RWPE2 (cell line): Measurements from ENCODE around the gene ANKS1B.

ENCODE experiments used
- ATAC-seq: fragments of 200-7000 bp; cut with Tn5 transposase; 3 replicates; pipeline ENCODE4 v1.9.1; 2021; ENCODE audit warnings: low read depth
- DNase-seq: peaks from one replicate; pipeline ENCODE4 v3.0.0-alpha.2; 2020; ENCODE audit warnings: low spot score
- H3K27ac ChIP-seq: fragments of 450-650 bp; 2 replicates; pipeline ENCODE4 v1.5.1; 2017; ENCODE audit warnings: mild to moderate bottlenecking; ENCODE audit not compliant: poor library complexity, severe bottlenecking
- H3K27me3 ChIP-seq: fragments of 250-450 bp; sonication (Bioruptor Pico); 2 replicates; pipeline ENCODE4 v1.5.1; 2021; ENCODE audit warnings: mild to moderate bottlenecking, moderate library complexity; ENCODE audit not compliant: insufficient read depth, poor library complexity, severe bottlenecking
- H3K36me3 ChIP-seq: fragments of 250-450 bp; sonication (Bioruptor Pico); 2 replicates; pipeline ENCODE4 v1.5.1; 2020; ENCODE audit warnings: low read depth, mild to moderate bottlenecking, moderate library complexity
- H3K4me1 ChIP-seq: fragments of 250-450 bp; sonication (Bioruptor Pico); 2 replicates; pipeline ENCODE4 v1.5.1; 2021; ENCODE audit warnings: mild to moderate bottlenecking, moderate library complexity; ENCODE audit not compliant: insufficient read depth, poor library complexity, severe bottlenecking
- H3K4me3 ChIP-seq: fragments of 250-450 bp; sonication (Bioruptor Pico); 2 replicates; pipeline ENCODE4 v1.5.1; 2021; ENCODE audit warnings: mild to moderate bottlenecking, moderate library complexity; ENCODE audit not compliant: severe bottlenecking
- H3K9me3 ChIP-seq: fragments of 250-450 bp; sonication (Bioruptor Pico); 2 replicates; pipeline ENCODE4 v1.5.1; 2021; ENCODE audit warnings: mild to moderate bottlenecking, moderate library complexity; ENCODE audit not compliant: severe bottlenecking
- TF ChIP-seq, protein P1 (sequence below): fragments of 450-650 bp; IDR thresholded peaks from one replicate; pipeline ENCODE4 v1.5.1; 2017; ENCODE audit warnings: mild to moderate bottlenecking, moderate library complexity; ENCODE audit not compliant: poor library complexity, severe bottlenecking

The ANKS1B gene

GRCh38 chr12:98709022-98709421, 1275.7 kb downstream of the ANKS1B start:
- Histone ChIP-seq H3K4me3 (no peak overlapping the region), H3K36me3 (peaks cover 51% of the 10 kb centered on the region), H3K27me3 (no peaks in the 10 kb centered on the region), H3K4me1 (no peaks in the 10 kb centered on the region), H3K9me3 (no peaks in the 10 kb centered on the region), H3K27ac (no peak overlapping the region)
- ATAC-seq (no peak), DNase-seq (no peak)
- TF ChIP-seq, protein P1, sequence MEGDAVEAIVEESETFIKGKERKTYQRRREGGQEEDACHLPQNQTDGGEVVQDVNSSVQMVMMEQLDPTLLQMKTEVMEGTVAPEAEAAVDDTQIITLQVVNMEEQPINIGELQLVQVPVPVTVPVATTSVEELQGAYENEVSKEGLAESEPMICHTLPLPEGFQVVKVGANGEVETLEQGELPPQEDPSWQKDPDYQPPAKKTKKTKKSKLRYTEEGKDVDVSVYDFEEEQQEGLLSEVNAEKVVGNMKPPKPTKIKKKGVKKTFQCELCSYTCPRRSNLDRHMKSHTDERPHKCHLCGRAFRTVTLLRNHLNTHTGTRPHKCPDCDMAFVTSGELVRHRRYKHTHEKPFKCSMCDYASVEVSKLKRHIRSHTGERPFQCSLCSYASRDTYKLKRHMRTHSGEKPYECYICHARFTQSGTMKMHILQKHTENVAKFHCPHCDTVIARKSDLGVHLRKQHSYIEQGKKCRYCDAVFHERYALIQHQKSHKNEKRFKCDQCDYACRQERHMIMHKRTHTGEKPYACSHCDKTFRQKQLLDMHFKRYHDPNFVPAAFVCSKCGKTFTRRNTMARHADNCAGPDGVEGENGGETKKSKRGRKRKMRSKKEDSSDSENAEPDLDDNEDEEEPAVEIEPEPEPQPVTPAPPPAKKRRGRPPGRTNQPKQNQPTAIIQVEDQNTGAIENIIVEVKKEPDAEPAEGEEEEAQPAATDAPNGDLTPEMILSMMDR, result no peak

DNA sequence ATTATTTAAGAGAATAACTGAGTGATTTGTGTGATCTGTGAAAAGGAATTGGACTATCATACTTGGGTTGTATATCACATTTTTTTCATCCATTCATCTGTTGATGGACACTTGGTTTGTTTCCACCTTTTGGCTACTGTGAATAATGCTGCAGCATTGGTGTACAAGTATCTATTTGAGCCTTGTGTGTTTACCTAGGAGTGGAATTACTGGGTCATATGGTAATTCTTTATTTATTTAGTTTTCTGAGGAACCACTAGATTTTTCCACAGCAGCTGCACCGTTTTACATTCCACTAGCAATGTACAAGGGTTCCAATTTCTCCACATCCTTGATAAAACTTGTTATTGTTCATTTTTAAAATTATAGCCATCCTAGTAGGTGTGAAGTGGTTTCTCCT, 1283.6 kb downstream of the ANKS1B start:
- Histone ChIP-seq H3K27ac (no peak overlapping the region), H3K9me3 (no peaks in the 10 kb centered on the region), H3K4me1 (no peaks in the 10 kb centered on the region), H3K27me3 (no peaks in the 10 kb centered on the region), H3K36me3 (peaks cover 40% of the 10 kb centered on the region), H3K4me3 (no peak overlapping the region)
- no peak for DNase-seq
- no peak for ATAC-seq
- TF ChIP-seq, protein P1, result no peak

DNA sequence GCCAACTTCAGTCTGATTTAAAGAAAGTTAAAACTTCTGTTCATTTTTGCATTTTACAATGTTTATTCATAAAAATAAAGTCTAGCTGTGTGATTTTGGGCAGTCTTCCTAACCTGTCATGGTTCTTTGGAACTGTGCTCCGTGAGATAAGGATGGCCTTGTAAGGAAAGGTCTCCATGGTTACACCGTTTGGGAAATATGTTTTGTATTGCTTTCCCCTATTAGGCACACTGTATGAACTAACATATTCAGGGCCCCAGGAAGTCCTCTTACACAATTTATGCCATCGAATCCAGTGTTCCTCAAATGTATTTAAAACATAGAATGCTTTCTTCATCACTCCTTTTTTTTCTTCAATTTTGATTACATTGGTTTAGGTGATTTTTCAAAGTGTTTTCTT, 1285.2 kb downstream of the ANKS1B start:
- ATAC-seq, result no peak
- TF ChIP-seq, protein P1, result no peak
- H3K4me1 ChIP-seq, result no peaks in the 10 kb centered on the region

DNA sequence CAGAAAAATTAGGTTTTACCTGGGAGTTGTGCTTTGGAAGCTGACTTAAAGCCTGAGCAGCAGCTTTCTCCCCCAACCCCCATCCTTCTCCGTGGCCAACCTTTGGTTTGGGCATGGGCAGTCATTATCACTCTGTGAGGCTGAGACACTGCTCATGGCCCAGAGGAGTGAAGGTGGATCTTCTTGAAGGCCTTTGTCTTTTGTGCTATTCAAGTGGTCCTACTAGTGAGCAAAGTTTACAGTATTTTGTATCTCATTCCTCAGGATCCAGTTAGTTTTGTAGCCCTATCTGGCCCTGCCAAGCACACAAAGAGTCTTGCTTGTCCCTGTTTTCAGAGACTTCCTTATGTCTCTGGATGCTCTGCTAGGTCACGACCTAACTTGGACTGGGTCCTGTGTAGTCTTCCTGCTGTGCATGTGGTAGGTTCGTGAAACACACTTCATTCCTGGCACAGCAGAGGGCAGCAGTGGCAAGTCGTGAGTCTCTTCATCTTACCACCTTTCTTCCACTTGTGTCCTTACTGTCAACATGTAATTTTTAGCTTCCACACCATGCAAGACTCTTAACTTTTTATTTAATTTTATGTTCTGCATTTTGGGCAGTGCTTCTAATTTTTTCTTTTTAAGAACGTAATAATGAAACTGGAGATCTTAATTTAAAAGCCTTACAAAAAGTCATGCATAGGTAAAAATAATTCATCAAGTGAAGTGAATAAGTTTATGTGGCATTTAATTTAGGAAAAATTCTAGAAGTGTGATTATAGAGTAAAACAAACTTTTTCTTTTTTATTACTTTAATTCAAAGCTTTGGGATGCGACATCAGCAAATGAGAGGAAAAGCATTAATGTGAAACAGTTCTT, 1285.9 kb downstream of the ANKS1B start:
- TF ChIP-seq, protein P1, result peak; percentile 77
- Histone ChIP-seq H3K4me3 (no peak overlapping the region), H3K27me3 (no peaks in the 10 kb centered on the region), H3K27ac (no peak overlapping the region), H3K36me3 (peaks cover 41% of the 10 kb centered on the region), H3K9me3 (no peaks in the 10 kb centered on the region), H3K4me1 (no peaks in the 10 kb centered on the region)
- ATAC-seq (peak; percentile 93), DNase-seq (no peak)

More for the DNA sequence above, 1285.2 kb downstream of the ANKS1B start:
- DNase-seq, result no peak
- Histone ChIP-seq H3K4me3 (no peak overlapping the region), H3K27ac (no peak overlapping the region), H3K9me3 (no peaks in the 10 kb centered on the region), H3K36me3 (peaks cover 35% of the 10 kb centered on the region), H3K27me3 (no peaks in the 10 kb centered on the region)

DNA sequence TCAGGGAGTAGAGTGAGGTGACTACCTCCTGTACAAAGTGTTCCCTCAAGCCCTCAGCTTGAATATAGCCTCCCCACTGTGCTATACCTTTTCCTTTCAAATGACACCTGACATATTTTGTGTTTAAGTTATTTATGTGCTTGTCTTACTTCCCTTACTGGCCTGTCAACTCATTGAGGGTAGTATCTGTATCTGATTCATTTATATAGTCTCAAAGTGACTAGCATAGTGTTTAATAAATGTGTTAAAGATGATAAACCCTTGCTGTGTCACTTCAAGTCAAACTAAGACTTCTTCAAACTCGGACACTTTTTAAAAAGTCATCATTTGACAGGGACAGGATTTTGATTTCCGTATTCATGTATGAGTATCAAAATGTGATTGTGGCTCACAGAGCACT, 1287.5 kb downstream of the ANKS1B start:
- Histone ChIP-seq H3K9me3 (no peaks in the 10 kb centered on the region), H3K27ac (no peak overlapping the region), H3K27me3 (no peaks in the 10 kb centered on the region), H3K4me3 (no peak overlapping the region), H3K4me1 (no peaks in the 10 kb centered on the region), H3K36me3 (peaks cover 37% of the 10 kb centered on the region)
- ATAC-seq (no peak), DNase-seq (no peak)
- TF ChIP-seq, protein P1, result no peak
